ENCODE results near the gene EEA1.

EEA1 gene

GRCh38 chr12:92974759-92975158 lies 45.7 kb upstream of the EEA1 start:
- no peak overlapping the region for H3K4me2 ChIP-seq (ENCODE audit: low read length)

DNA sequence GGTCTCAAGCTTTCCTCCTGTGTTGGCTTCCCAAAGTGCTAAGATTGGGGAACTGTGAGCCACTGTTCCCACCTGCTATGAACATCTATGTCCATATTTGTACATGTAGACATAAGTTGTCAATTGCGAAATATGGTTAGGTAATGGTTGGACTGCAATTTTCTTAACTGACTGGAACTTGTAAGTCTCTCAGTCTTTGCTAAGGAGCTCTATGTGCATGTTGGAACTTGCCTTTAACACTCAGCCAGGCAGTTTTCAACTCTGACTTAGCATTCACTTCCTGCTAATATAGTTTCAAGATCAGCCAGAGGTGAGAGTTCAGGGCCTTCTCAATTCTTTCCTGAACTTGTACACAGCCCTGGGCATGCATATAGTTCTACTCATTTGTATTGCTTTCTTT lies 44.5 kb upstream of the EEA1 start:
- Histone ChIP-seq H3K9me2 (ENCODE audit: low read depth, low read length) (no peaks in the 10 kb centered on the region), H2AFZ (ENCODE audit: low read length) (no peak overlapping the region), H3K79me2 (ENCODE audit: insufficient read depth, low read length) (no peaks in the 10 kb centered on the region), H3K27ac (ENCODE audit: low read depth, low read length, poor library complexity, severe bottlenecking) (no peak overlapping the region), H3K4me2 (ENCODE audit: low read length) (no peak overlapping the region), H3K9me3 (ENCODE audit: low read length) (peaks cover 5% of the 10 kb centered on the region; the same call in 1 of the 2 replicates), H3K36me3 (ENCODE audit: insufficient read depth, low read length) (peaks cover 8% of the 10 kb centered on the region; the same call in 1 of the 2 replicates), H3K27me3 (ENCODE audit: insufficient read depth, low read length) (no peaks in the 10 kb centered on the region), H3K4me3 (ENCODE audit: low read depth, low read length, poor library complexity, severe bottlenecking) (no peak overlapping the region), H3F3A (ENCODE audit: insufficient read depth, low read length) (no peaks in the 10 kb centered on the region), H3K9ac (ENCODE audit: low read length) (no peak overlapping the region), H4K20me1 (ENCODE audit: insufficient read depth, low read length) (no peaks in the 10 kb centered on the region), H3K4me1 (ENCODE audit: insufficient read depth, low read length, severe bottlenecking) (no peaks in the 10 kb centered on the region)
- TF ChIP-seq CTCF (IDR thresholded peaks at IDR 0.05; ENCODE audit: low read length): no peak
- TF ChIP-seq EZH2 (IDR thresholded peaks at IDR 0.05; ENCODE audit: borderline replicate concordance, low read length): no peak

More at GRCh38 chr12:92974759-92975158, 45.7 kb upstream of the EEA1 start:
- H3F3A ChIP-seq (ENCODE audit: insufficient read depth, low read length): no peaks in the 10 kb centered on the region
- no peak for TF ChIP-seq EZH2 (IDR thresholded peaks at IDR 0.05; ENCODE audit: borderline replicate concordance, low read length)
- no peak for TF ChIP-seq CTCF (IDR thresholded peaks at IDR 0.05; ENCODE audit: low read length)
- peaks cover 5% of the 10 kb centered on the region; the same call in 1 of the 2 replicates for H3K9me3 ChIP-seq (ENCODE audit: low read length)
- H4K20me1 ChIP-seq (ENCODE audit: insufficient read depth, low read length): no peaks in the 10 kb centered on the region
- no peaks in the 10 kb centered on the region for H3K9me2 ChIP-seq (ENCODE audit: low read depth, low read length)
- no peak overlapping the region for H3K9ac ChIP-seq (ENCODE audit: low read length)
- no peaks in the 10 kb centered on the region for H3K27me3 ChIP-seq (ENCODE audit: insufficient read depth, low read length)
- no peak overlapping the region for H2AFZ ChIP-seq (ENCODE audit: low read length)
- no peak overlapping the region for H3K27ac ChIP-seq (ENCODE audit: low read depth, low read length, poor library complexity, severe bottlenecking)
- no peak overlapping the region for H3K4me3 ChIP-seq (ENCODE audit: low read depth, low read length, poor library complexity, severe bottlenecking)
- H3K4me1 ChIP-seq (ENCODE audit: insufficient read depth, low read length, severe bottlenecking): no peaks in the 10 kb centered on the region
- H3K36me3 ChIP-seq (ENCODE audit: insufficient read depth, low read length): peaks cover 8% of the 10 kb centered on the region; the same call in 1 of the 2 replicates
- H3K79me2 ChIP-seq (ENCODE audit: insufficient read depth, low read length): no peaks in the 10 kb centered on the region

DNA sequence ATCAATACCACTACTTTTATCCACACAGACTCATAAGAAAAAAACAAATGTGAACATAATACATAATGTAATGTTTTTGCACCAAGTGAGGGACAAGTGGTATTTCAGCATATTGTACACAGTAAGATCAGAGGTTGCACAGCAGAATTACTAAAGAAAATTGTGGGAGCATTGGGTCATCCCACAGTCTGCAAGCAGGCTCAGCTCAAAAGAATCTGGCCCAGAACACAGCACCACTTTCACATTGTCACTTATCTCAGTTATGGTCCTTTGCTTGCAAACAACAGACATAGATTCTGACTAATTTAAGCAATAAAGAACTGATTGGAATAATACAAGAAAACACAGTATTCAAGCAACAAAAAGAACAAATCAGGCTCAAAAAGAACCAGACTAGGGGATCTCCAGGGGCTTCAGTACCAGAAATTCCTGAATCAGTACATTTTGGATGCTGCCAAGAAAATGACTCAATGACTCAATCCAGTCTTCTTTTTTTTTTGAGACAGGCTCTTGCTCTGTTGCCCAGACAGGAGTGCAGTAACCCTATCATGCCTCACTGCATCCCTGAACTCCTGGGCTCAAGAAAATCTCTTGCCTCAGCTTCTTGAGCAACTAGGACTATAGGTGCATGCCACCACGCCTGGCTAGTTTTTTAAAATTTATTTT lies 42.9 kb upstream of the EEA1 start:
- Histone ChIP-seq H2AFZ (ENCODE audit: low read length) (no peak overlapping the region), H3K79me2 (ENCODE audit: insufficient read depth, low read length) (no peaks in the 10 kb centered on the region), H3K36me3 (ENCODE audit: insufficient read depth, low read length) (peaks cover 3% of the 10 kb centered on the region; the same call in 1 of the 2 replicates), H3K4me3 (ENCODE audit: low read depth, low read length, poor library complexity, severe bottlenecking) (no peak overlapping the region), H3F3A (ENCODE audit: insufficient read depth, low read length) (no peaks in the 10 kb centered on the region), H4K20me1 (ENCODE audit: insufficient read depth, low read length) (no peaks in the 10 kb centered on the region), H3K4me1 (ENCODE audit: insufficient read depth, low read length, severe bottlenecking) (no peaks in the 10 kb centered on the region), H3K27ac (ENCODE audit: low read depth, low read length, poor library complexity, severe bottlenecking) (no peak overlapping the region), H3K9ac (ENCODE audit: low read length) (no peak overlapping the region), H3K9me3 (ENCODE audit: low read length) (peaks cover 5% of the 10 kb centered on the region; the same call in 1 of the 2 replicates), H3K27me3 (ENCODE audit: insufficient read depth, low read length) (no peaks in the 10 kb centered on the region), H3K4me2 (ENCODE audit: low read length) (no peak overlapping the region), H3K9me2 (ENCODE audit: low read depth, low read length) (no peaks in the 10 kb centered on the region)
- no peak for TF ChIP-seq CTCF (IDR thresholded peaks at IDR 0.05; ENCODE audit: low read length)
- no peak for TF ChIP-seq EZH2 (IDR thresholded peaks at IDR 0.05; ENCODE audit: borderline replicate concordance, low read length)
